Measurements from ENCODE around the gene CIAO2B. TPM values are rescaled to one million over a fixed set of nuclear protein-coding genes. Genes with fewer than 3 reads are reported as not detected.

CIAO2B gene
- total and polyA plus RNA-seq, 2 experiments from 2014 or later = 92.4 to 181 TPM

GRCh38 chr16:66882702-66883101 is 51.5 kb downstream of the CIAO2B start:
- TF ChIP-seq EZH2 (IDR thresholded peaks at IDR 0.05; ENCODE audit: low read depth, unreplicated experiment) (no peak), ZNF462 (CRISPR knock-in tag; IDR thresholded peaks at IDR 0.05) (no peak), ETS1 (IDR thresholded peaks at IDR 0.05) (no peak), STAT1 (IDR thresholded peaks at IDR 0.05; ENCODE audit: unreplicated experiment) (no peak), ZNF331 (CRISPR knock-in tag; IDR thresholded peaks at IDR 0.05; ENCODE audit: low read depth) (no peak), EZH2phosphoT487 (IDR thresholded peaks at IDR 0.05; ENCODE audit: unreplicated experiment) (no peak), CTCF (conservative IDR thresholded peaks at IDR 0.05; ENCODE audit: low read depth in 2 of 2) (no peak), JUNB (IDR thresholded peaks at IDR 0.05; ENCODE audit: unreplicated experiment) (no peak), POLR2AphosphoS5 (IDR thresholded peaks at IDR 0.05; ENCODE audit: low read depth) (no peak), CREB1 (CRISPR knock-in tag; IDR thresholded peaks at IDR 0.05; ENCODE audit: low read depth) (no peak), ZNF114 (CRISPR knock-in tag; IDR thresholded peaks at IDR 0.05) (no peak), REST (IDR thresholded peaks at IDR 0.05; ENCODE audit: unreplicated experiment) (no peak), NANOG (IDR thresholded peaks at IDR 0.05; ENCODE audit: borderline replicate concordance) (no peak)
- Mint-ChIP-seq H3K27ac (no peak overlapping the region), H3K4me1 (peaks cover 15% of the 10 kb centered on the region), H3K27me3 (ENCODE audit: insufficient read depth, low read depth, poor library complexity) (peaks cover 16% of the 10 kb centered on the region), H3K4me3 (no peak overlapping the region), H3K9me3 (no peaks in the 10 kb centered on the region; the same call in 1 of the 3 replicates), H3K36me3 (ENCODE audit: low read depth) (peaks cover 33% of the 10 kb centered on the region)
- Histone ChIP-seq H3K4me1 (ENCODE audit: insufficient read depth) (peaks cover 13% of the 10 kb centered on the region; the same call in 1 of the 2 replicates), H2AFZ (no peak overlapping the region), H3F3A (replicated peaks; ENCODE audit: low read depth) (no peaks in the 10 kb centered on the region), H4K20me1 (replicated peaks; ENCODE audit: insufficient read depth) (peaks cover 26% of the 10 kb centered on the region; the same call in 1 of the 2 replicates), H3K4me3 (no peak overlapping the region), H3K36me3 (ENCODE audit: insufficient read depth) (peaks cover 11% of the 10 kb centered on the region; the same call in 1 of the 2 replicates), H3K27me3 (ENCODE audit: insufficient read depth) (peaks cover 7% of the 10 kb centered on the region; the same call in 1 of the 2 replicates), H3K79me2 (replicated peaks; ENCODE audit: insufficient read depth) (peaks cover 35% of the 10 kb centered on the region), H3K9me2 (ENCODE audit: insufficient read depth) (no peaks in the 10 kb centered on the region), H3K4me2 (no peak overlapping the region), H3K27ac (ENCODE audit: low read depth) (no peak overlapping the region)
- DNase-seq (ENCODE audit: low spot score) (no peak), ATAC-seq (no peak)

Data from GM23338 (cell line).